H9 (cell line): ENCODE measurements around the gene PPHLN1. TPM values are rescaled to one million over a fixed set of nuclear protein-coding genes. Genes with fewer than 3 reads are reported as not detected.

Experiments
- DNase-seq: peaks from one replicate; pipeline ENCODE4 v3.0.0-alpha.2; 2017
- H2AFZ ChIP-seq: one replicate; pipeline ENCODE4 v1.6.1; 2013; ENCODE audit warnings: mild to moderate bottlenecking, low read length, control low read depth, moderate library complexity
- H2AK5ac ChIP-seq: 2 replicates; pipeline ENCODE4 v1.6.1; 2013; ENCODE audit warnings: low read length, control low read depth, mixed read lengths; ENCODE audit not compliant: insufficient read length
- H2BK120ac ChIP-seq: one replicate; pipeline ENCODE4 v1.6.1; 2013; ENCODE audit warnings: low read depth, mild to moderate bottlenecking, low read length, control low read depth, inconsistent platforms; ENCODE audit not compliant: poor library complexity, severe bottlenecking
- H2BK12ac ChIP-seq: 2 replicates; pipeline ENCODE4 v1.6.1; 2013; ENCODE audit warnings: low read length, control low read depth, mixed read lengths, low read depth; ENCODE audit not compliant: insufficient read length
- H2BK15ac ChIP-seq: 2 replicates; pipeline ENCODE4 v1.6.1; 2013; ENCODE audit warnings: low read depth, low read length, control low read depth
- H2BK20ac ChIP-seq: one replicate; pipeline ENCODE4 v1.6.1; 2013; ENCODE audit warnings: low read depth, mild to moderate bottlenecking, low read length, control low read depth, inconsistent platforms; ENCODE audit not compliant: poor library complexity, severe bottlenecking
- H2BK5ac ChIP-seq: 2 replicates; pipeline ENCODE4 v1.6.1; 2013; ENCODE audit warnings: low read length, control low read depth, mixed read lengths; ENCODE audit not compliant: insufficient read length
- H3K14ac ChIP-seq: 2 replicates; pipeline ENCODE4 v1.6.1; 2013; ENCODE audit warnings: low read length, control low read depth; ENCODE audit not compliant: insufficient read depth
- H3K18ac ChIP-seq: 2 replicates; pipeline ENCODE4 v1.6.1; 2013; ENCODE audit warnings: low read depth, mild to moderate bottlenecking, mixed read lengths, low read length, control low read depth; ENCODE audit not compliant: insufficient read length
- H3K23ac ChIP-seq: 2 replicates; pipeline ENCODE4 v1.6.1; 2013; ENCODE audit warnings: low read length, control low read depth, mixed read lengths, low read depth; ENCODE audit not compliant: insufficient read length
- H3K23me2 ChIP-seq: 2 replicates; pipeline ENCODE4 v1.6.1; 2013; ENCODE audit warnings: low read depth, mild to moderate bottlenecking, mixed read lengths, low read length, control low read depth; ENCODE audit not compliant: insufficient read length, poor library complexity, severe bottlenecking
- H3K27ac ChIP-seq: 2 replicates; pipeline ENCODE4 v1.5.1; 2013; ENCODE audit warnings: low read length, control low read depth, mixed read lengths, low read depth; ENCODE audit not compliant: insufficient read length
- H3K27me3 ChIP-seq: 2 replicates; pipeline ENCODE4 v1.6.1; 2013; ENCODE audit warnings: low read length, control low read depth, inconsistent platforms; ENCODE audit not compliant: insufficient read depth
- H3K4ac ChIP-seq: 2 replicates; pipeline ENCODE4 v1.6.1; 2013; ENCODE audit warnings: low read depth, mild to moderate bottlenecking, control low read depth, inconsistent platforms, low read length, moderate library complexity
- H3K4me1 ChIP-seq: 2 replicates; pipeline ENCODE4 v1.6.1; 2013; ENCODE audit warnings: low read length, control low read depth, inconsistent platforms; ENCODE audit not compliant: insufficient read depth
- H3K4me2 ChIP-seq: 2 replicates; pipeline ENCODE4 v1.6.1; 2013; ENCODE audit warnings: low read length, control low read depth, mixed read lengths; ENCODE audit not compliant: insufficient read length, insufficient read depth
- H3K56ac ChIP-seq: 2 replicates; pipeline ENCODE4 v1.6.1; 2013; ENCODE audit warnings: low read depth, mild to moderate bottlenecking, mixed read lengths, low read length, control low read depth; ENCODE audit not compliant: insufficient read length
- H3K79me1 ChIP-seq: 2 replicates; pipeline ENCODE4 v1.6.1; 2013; ENCODE audit warnings: low read depth, mild to moderate bottlenecking, moderate library complexity, low read length, control low read depth, inconsistent platforms; ENCODE audit not compliant: insufficient read depth, poor library complexity, severe bottlenecking
- H3K79me2 ChIP-seq: 2 replicates; pipeline ENCODE4 v1.6.1; 2013; ENCODE audit warnings: low read length, control low read depth, inconsistent platforms; ENCODE audit not compliant: insufficient read depth
- H3K9ac ChIP-seq: 2 replicates; pipeline ENCODE4 v1.6.1; 2013; ENCODE audit warnings: low read length, control low read depth, mixed read lengths; ENCODE audit not compliant: insufficient read length; ENCODE audit errors: extremely low read depth
- H3K9me3 ChIP-seq: one replicate; pipeline ENCODE4 v1.6.1; 2013; ENCODE audit warnings: low read depth, low read length, inconsistent platforms; ENCODE audit not compliant: control insufficient read depth
- H3T11ph ChIP-seq: one replicate; pipeline ENCODE4 v1.6.1; 2013; ENCODE audit warnings: mild to moderate bottlenecking, low read length, control low read depth, inconsistent platforms
- H4K20me1 ChIP-seq: one replicate; pipeline ENCODE4 v1.6.1; 2013; ENCODE audit not compliant: control insufficient read depth, insufficient read length, insufficient read depth
- H4K5ac ChIP-seq: 2 replicates; pipeline ENCODE4 v1.6.1; 2013; ENCODE audit warnings: low read depth, mild to moderate bottlenecking, mixed read lengths, low read length, control low read depth; ENCODE audit not compliant: insufficient read length
- H4K8ac ChIP-seq: replicated peaks from 2 replicates; pipeline ENCODE4 v1.6.1; 2013; ENCODE audit warnings: low read length, control low read depth, mixed read lengths, low read depth; ENCODE audit not compliant: insufficient read length
- H4K91ac ChIP-seq: 2 replicates; pipeline ENCODE4 v1.6.1; 2013; ENCODE audit warnings: low read depth, mild to moderate bottlenecking, moderate library complexity, mixed read lengths, low read length, control low read depth; ENCODE audit not compliant: insufficient read length
- H3K27ac Mint-ChIP-seq, 3 experiments: 2 replicates in 2 of 3; 3 replicates in 1 of 3; pipeline ENCODE4 v1.8.0; 2020 to 2021; ENCODE audit warnings: mixed read lengths in 3 of 3, mild to moderate bottlenecking in 1 of 3, moderate library complexity in 1 of 3
- H3K27me3 Mint-ChIP-seq: 2 replicates; pipeline ENCODE4 v1.8.0; 2021; ENCODE audit warnings: low read depth, mild to moderate bottlenecking, moderate library complexity, mixed read lengths
- H3K36me3 Mint-ChIP-seq, 3 experiments: 2 replicates in 2 of 3; 3 replicates in 1 of 3; pipeline ENCODE4 v1.8.0; 2020 to 2021; ENCODE audit warnings: low read depth in 3 of 3, mixed read lengths in 3 of 3; ENCODE audit not compliant: insufficient read depth in 1 of 3
- H3K4me1 Mint-ChIP-seq, 2 experiments: 2 replicates each; pipeline ENCODE4 v1.8.0; 2020; ENCODE audit warnings: mixed read lengths in 2 of 2
- H3K4me3 Mint-ChIP-seq, 2 experiments: 2 replicates in 1 of 2; 3 replicates in 1 of 2; pipeline ENCODE4 v1.8.0; 2020 to 2021; ENCODE audit warnings: mild to moderate bottlenecking in 2 of 2, mixed read lengths in 2 of 2, moderate library complexity in 1 of 2
- H3K9me3 Mint-ChIP-seq, 2 experiments: 2 replicates in 1 of 2; 3 replicates in 1 of 2; pipeline ENCODE4 v1.8.0; 2020; ENCODE audit warnings: mild to moderate bottlenecking in 2 of 2, mixed read lengths in 2 of 2, moderate library complexity in 1 of 2
- CTCF ChIP-seq: fragments of 200-600 bp; sonication (generic); conservative IDR thresholded peaks from 3 replicates; pipeline ENCODE4 v1.8.0; 2021; ENCODE audit warnings: antibody characterized with exemption, mild to moderate bottlenecking
- WGBS: extraction: QIAGEN DNeasy Blood & Tissue Kit; methylation state at CpG from one replicate; pipeline ENCODE4 v1.1.7; 2013; ENCODE audit warnings: missing lambda C conversion rate, low lambda C conversion rate, mixed read lengths; ENCODE audit not compliant: insufficient read length; ENCODE audit errors: extremely low coverage; 5-methylcytosine and 5-hydroxymethylcytosine counted together
- total RNA-seq: library from RNA; stranded (reverse); gene quantifications from 2 replicates; pipeline ENCODE4 v1.2.1, GENCODE V29; 2021

The PPHLN1 gene
- total RNA-seq, 1 experiment from 2014 or later = 66.2 TPM

GRCh38 chr12:42284876-42285275, 41.1 kb upstream of the PPHLN1 start:
- no peak overlapping the region for H2BK120ac ChIP-seq
- Mint-ChIP-seq H3K27ac (no peak overlapping the region), H3K9me3 (no peaks in the 10 kb centered on the region), H3K4me1 (no peaks in the 10 kb centered on the region), H3K36me3 (no peaks in the 10 kb centered on the region), H3K27me3 (peaks cover 17% of the 10 kb centered on the region), H3K4me3 (no peak overlapping the region)
- H3K56ac ChIP-seq = no peak overlapping the region
- H3K27me3 ChIP-seq = no peaks in the 10 kb centered on the region
- H3K23me2 ChIP-seq = no peaks in the 10 kb centered on the region
- H4K5ac ChIP-seq = no peak overlapping the region
- H2AK5ac ChIP-seq = no peak overlapping the region
- H3K4me2 ChIP-seq = no peak overlapping the region
- H2BK12ac ChIP-seq = no peak overlapping the region
- no peak overlapping the region for H3K14ac ChIP-seq
- no peak overlapping the region for H3K9ac ChIP-seq
- no peak overlapping the region for H2BK15ac ChIP-seq
- no peaks in the 10 kb centered on the region for H4K20me1 ChIP-seq
- H2BK20ac ChIP-seq = no peak overlapping the region
- WGBS = no CpG with 5 or more reads among the region's 2 CpGs
- no peak overlapping the region for H2BK5ac ChIP-seq
- no peaks in the 10 kb centered on the region for H3K4me1 ChIP-seq
- H4K91ac ChIP-seq = no peak overlapping the region
- H3K79me1 ChIP-seq = no peaks in the 10 kb centered on the region
- no peak overlapping the region for H3K18ac ChIP-seq
- H3K9me3 ChIP-seq = no peaks in the 10 kb centered on the region
- H3K23ac ChIP-seq = no peak overlapping the region
- no peak for DNase-seq
- no peak overlapping the region for H3K27ac ChIP-seq
- H2AFZ ChIP-seq = no peak overlapping the region
- H3K4ac ChIP-seq = no peak overlapping the region
- no peaks in the 10 kb centered on the region for H3K79me2 ChIP-seq
- no peak overlapping the region for H3T11ph ChIP-seq
- TF ChIP-seq CTCF = no peak
- H4K8ac ChIP-seq = no peak overlapping the region
